ENCODE results near the gene GALNTL6. TPM values are rescaled to one million over a fixed set of nuclear protein-coding genes. Genes with fewer than 3 reads are reported as not detected.

GALNTL6 gene
- total and polyA plus RNA-seq, 2 experiments from 2014 or later, result not detected

DNA sequence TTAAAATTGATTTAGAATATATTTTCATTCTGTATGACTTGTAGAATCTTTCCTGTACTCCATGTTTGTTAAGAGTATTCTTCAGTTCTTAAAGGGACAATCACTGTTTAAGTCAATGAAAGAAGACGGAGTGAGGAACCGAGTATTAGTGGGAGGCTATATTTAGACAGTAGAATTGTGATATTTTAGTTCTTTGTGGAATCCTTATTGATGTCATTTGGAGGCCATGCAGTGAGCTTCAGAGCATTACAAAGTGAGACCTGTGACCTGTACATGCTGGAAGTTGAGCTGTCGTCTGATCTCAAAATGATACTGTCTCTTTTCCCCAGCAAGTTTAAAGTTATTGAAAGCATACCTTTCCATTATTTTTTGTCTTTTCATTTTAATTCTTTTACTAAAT lies 394.7 kb downstream of the GALNTL6 start:
- H4K20me1 ChIP-seq (ENCODE audit: insufficient read depth), result no peaks in the 10 kb centered on the region
- no peaks in the 10 kb centered on the region for H3K9me2 ChIP-seq (ENCODE audit: insufficient read depth)
- TF ChIP-seq EZH2 (IDR thresholded peaks at IDR 0.05; ENCODE audit: insufficient read depth, poor library complexity, severe bottlenecking), result no peak
- TF ChIP-seq EZH2phosphoT487 (IDR thresholded peaks at IDR 0.05; ENCODE audit: insufficient read depth, low read depth), result no peak
- in situ Hi-C loops (cut with MboI), result no loop called here
- WGBS, 2 experiments (ENCODE audit: low coverage in 1 of 2, low lambda C conversion rate in 2 of 2, missing lambda C conversion rate in 2 of 2), result 27 to 28% methylated on average over 3 of the region's 3 CpGs
- no peak overlapping the region for H3K27ac ChIP-seq
- no peak overlapping the region for H3K4me2 ChIP-seq (ENCODE audit: unreplicated experiment)
- no peak overlapping the region for H2AFZ ChIP-seq
- no peaks in the 10 kb centered on the region for H3K4me1 ChIP-seq (ENCODE audit: insufficient read depth)
- DNase-seq, result no peak
- H3K36me3 ChIP-seq (ENCODE audit: low read depth), result no peaks in the 10 kb centered on the region
- no peak overlapping the region for H3K9ac ChIP-seq
- no peaks in the 10 kb centered on the region for H3F3A ChIP-seq (ENCODE audit: insufficient read depth)
- no peaks in the 10 kb centered on the region for H3K79me2 ChIP-seq (ENCODE audit: insufficient read depth)
- no peaks in the 10 kb centered on the region for H3K9me3 ChIP-seq (ENCODE audit: low read depth)
- no peak overlapping the region for H3K4me3 ChIP-seq
- H3K27me3 ChIP-seq (replicated peaks; ENCODE audit: insufficient read depth), result no peaks in the 10 kb centered on the region

- no peaks in the 10 kb centered on the region for H3K9me3 ChIP-seq (ENCODE audit: low read depth)
- H4K20me1 ChIP-seq (ENCODE audit: insufficient read depth), result no peaks in the 10 kb centered on the region
- no peak overlapping the region; the same call in 1 of the 2 replicates for H2AFZ ChIP-seq
- WGBS, 2 experiments (ENCODE audit: low coverage in 1 of 2, low lambda C conversion rate in 2 of 2, missing lambda C conversion rate in 2 of 2), result 0% methylated on average over 1 of the region's 1 CpG
- no peaks in the 10 kb centered on the region for H3K4me1 ChIP-seq (ENCODE audit: insufficient read depth)
- no peaks in the 10 kb centered on the region for H3K9me2 ChIP-seq (ENCODE audit: insufficient read depth)
- no peak for TF ChIP-seq EZH2phosphoT487 (IDR thresholded peaks at IDR 0.05; ENCODE audit: insufficient read depth, low read depth)
- no peak for TF ChIP-seq EZH2 (IDR thresholded peaks at IDR 0.05; ENCODE audit: insufficient read depth, poor library complexity, severe bottlenecking)
- no peak overlapping the region for H3K27ac ChIP-seq
- H3K4me3 ChIP-seq, result no peak overlapping the region
- H3K36me3 ChIP-seq (ENCODE audit: low read depth), result no peaks in the 10 kb centered on the region
- no peaks in the 10 kb centered on the region for H3F3A ChIP-seq (ENCODE audit: insufficient read depth)
- H3K27me3 ChIP-seq (replicated peaks; ENCODE audit: insufficient read depth), result no peaks in the 10 kb centered on the region
- in situ Hi-C loops (cut with MboI), result no loop called here
- H3K79me2 ChIP-seq (ENCODE audit: insufficient read depth), result no peaks in the 10 kb centered on the region
- no peak overlapping the region for H3K4me2 ChIP-seq (ENCODE audit: unreplicated experiment)
- DNase-seq, result no peak
- no peak overlapping the region for H3K9ac ChIP-seq
Observed at GRCh38 chr4:172220679-172221078, 407.5 kb downstream of the GALNTL6 start.

DNA sequence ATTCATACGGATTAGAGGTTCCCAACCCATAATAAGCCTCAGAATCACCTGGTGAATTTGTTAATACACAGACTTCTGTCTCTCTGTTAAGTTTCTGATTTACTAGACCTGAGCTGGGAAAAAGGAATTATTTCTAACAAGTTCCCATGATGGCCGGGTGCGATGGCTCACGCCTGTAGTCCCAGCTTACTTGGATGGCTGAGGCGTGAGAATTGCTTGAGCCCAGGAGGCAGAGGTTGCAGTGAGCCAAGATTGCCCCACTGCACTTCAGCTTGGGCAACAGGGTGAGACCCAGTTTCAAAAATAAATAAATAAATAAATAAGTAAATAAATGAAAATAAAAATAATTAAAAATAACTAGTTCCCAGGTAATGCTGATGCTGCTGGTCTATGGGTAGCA lies 412.3 kb downstream of the GALNTL6 start:
- Histone ChIP-seq H3K4me2 (ENCODE audit: unreplicated experiment) (no peak overlapping the region), H3K9me2 (ENCODE audit: insufficient read depth) (no peaks in the 10 kb centered on the region)
- 64 to 66% methylated on average over 5 of the region's 5 CpGs for WGBS, 2 experiments (ENCODE audit: low coverage in 1 of 2, low lambda C conversion rate in 2 of 2, missing lambda C conversion rate in 2 of 2)

DNA sequence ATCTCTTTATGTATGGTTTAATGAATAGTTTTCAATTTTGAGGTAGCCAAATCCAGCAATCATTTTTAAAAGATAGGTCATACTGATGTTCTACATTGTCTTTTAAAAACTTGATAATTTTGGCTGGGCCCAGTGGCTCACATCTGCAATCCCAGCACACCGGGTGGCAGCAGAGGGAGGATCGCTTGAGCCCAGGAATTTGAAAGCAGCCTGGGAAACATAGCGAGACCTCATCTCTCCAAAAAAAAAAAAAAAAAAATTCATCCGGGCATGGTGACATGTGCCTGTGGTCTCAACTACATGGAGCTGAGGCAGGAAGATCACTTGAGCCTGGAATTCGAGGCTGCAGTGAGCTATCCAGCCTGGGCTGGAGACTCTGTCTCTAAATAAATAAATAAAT lies 419.8 kb downstream of the GALNTL6 start:
- Histone ChIP-seq H3K9me2 (ENCODE audit: insufficient read depth) (no peaks in the 10 kb centered on the region), H3K36me3 (ENCODE audit: low read depth) (no peaks in the 10 kb centered on the region), H3K4me2 (ENCODE audit: unreplicated experiment) (no peak overlapping the region), H3F3A (ENCODE audit: insufficient read depth) (no peaks in the 10 kb centered on the region), H3K4me1 (ENCODE audit: insufficient read depth) (no peaks in the 10 kb centered on the region), H3K9me3 (ENCODE audit: low read depth) (no peaks in the 10 kb centered on the region), H3K9ac (no peak overlapping the region), H3K27ac (no peak overlapping the region), H3K4me3 (no peak overlapping the region), H4K20me1 (ENCODE audit: insufficient read depth) (no peaks in the 10 kb centered on the region), H2AFZ (no peak overlapping the region), H3K27me3 (replicated peaks; ENCODE audit: insufficient read depth) (no peaks in the 10 kb centered on the region), H3K79me2 (ENCODE audit: insufficient read depth) (no peaks in the 10 kb centered on the region)
- TF ChIP-seq EZH2phosphoT487 (IDR thresholded peaks at IDR 0.05; ENCODE audit: insufficient read depth, low read depth) (no peak), EZH2 (IDR thresholded peaks at IDR 0.05; ENCODE audit: insufficient read depth, poor library complexity, severe bottlenecking) (no peak)
- DNase-seq, result no peak
- in situ Hi-C loops (cut with MboI), result no loop called here
- 36 to 37% methylated on average over 5 of the region's 5 CpGs for WGBS, 2 experiments (ENCODE audit: low coverage in 1 of 2, low lambda C conversion rate in 2 of 2, missing lambda C conversion rate in 2 of 2)

More for the DNA sequence above, 412.3 kb downstream of the GALNTL6 start:
- in situ Hi-C loops (cut with MboI), result no loop called here
- no peaks in the 10 kb centered on the region for H3K36me3 ChIP-seq (ENCODE audit: low read depth)
- H3K4me3 ChIP-seq, result no peak overlapping the region
- H3K79me2 ChIP-seq (ENCODE audit: insufficient read depth), result no peaks in the 10 kb centered on the region
- no peak overlapping the region for H2AFZ ChIP-seq
- no peak overlapping the region for H3K9ac ChIP-seq
- no peaks in the 10 kb centered on the region for H4K20me1 ChIP-seq (ENCODE audit: insufficient read depth)
- no peak overlapping the region for H3K27ac ChIP-seq
- H3F3A ChIP-seq (ENCODE audit: insufficient read depth), result no peaks in the 10 kb centered on the region
- TF ChIP-seq EZH2 (IDR thresholded peaks at IDR 0.05; ENCODE audit: insufficient read depth, poor library complexity, severe bottlenecking) (no peak), EZH2phosphoT487 (IDR thresholded peaks at IDR 0.05; ENCODE audit: insufficient read depth, low read depth) (no peak)
- no peaks in the 10 kb centered on the region for H3K4me1 ChIP-seq (ENCODE audit: insufficient read depth)
- H3K9me3 ChIP-seq (ENCODE audit: low read depth), result no peaks in the 10 kb centered on the region
- H3K27me3 ChIP-seq (replicated peaks; ENCODE audit: insufficient read depth), result no peaks in the 10 kb centered on the region
- DNase-seq, result no peak

DNA sequence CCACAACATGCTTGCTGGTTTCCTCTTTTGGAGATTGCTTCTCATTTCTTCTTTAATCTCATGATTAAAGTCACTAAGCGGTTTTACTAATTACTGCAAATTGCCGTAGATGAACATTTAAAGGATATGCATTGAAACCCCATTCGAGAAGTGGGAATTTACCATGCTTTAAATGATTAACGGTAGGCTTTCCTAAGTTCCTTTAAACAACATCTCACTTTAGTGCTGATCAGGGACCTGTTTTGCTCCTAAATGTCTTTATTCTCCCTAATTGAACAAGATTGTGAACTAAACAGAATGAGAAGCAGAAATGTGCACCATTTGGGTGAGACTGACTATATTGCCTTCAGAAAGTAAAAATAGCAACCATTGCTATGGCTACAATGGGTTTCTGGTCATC lies 430.3 kb downstream of the GALNTL6 start:
- WGBS, 2 experiments (ENCODE audit: low coverage in 1 of 2, low lambda C conversion rate in 2 of 2, missing lambda C conversion rate in 2 of 2), result 40 to 48% methylated on average over 4 of the region's 4 CpGs
- no peak for TF ChIP-seq EZH2phosphoT487 (IDR thresholded peaks at IDR 0.05; ENCODE audit: insufficient read depth, low read depth)
- TF ChIP-seq EZH2 (IDR thresholded peaks at IDR 0.05; ENCODE audit: insufficient read depth, poor library complexity, severe bottlenecking), result no peak
- in situ Hi-C loops (cut with MboI), result no loop called here

More for the DNA sequence above, 430.3 kb downstream of the GALNTL6 start:
- H3K4me1 ChIP-seq (ENCODE audit: insufficient read depth), result no peaks in the 10 kb centered on the region
- H3K4me3 ChIP-seq, result no peak overlapping the region
- no peaks in the 10 kb centered on the region for H3K9me3 ChIP-seq (ENCODE audit: low read depth)
- no peaks in the 10 kb centered on the region for H4K20me1 ChIP-seq (ENCODE audit: insufficient read depth)
- no peaks in the 10 kb centered on the region for H3K9me2 ChIP-seq (ENCODE audit: insufficient read depth)
- no peaks in the 10 kb centered on the region for H3F3A ChIP-seq (ENCODE audit: insufficient read depth)
- H3K79me2 ChIP-seq (ENCODE audit: insufficient read depth), result no peaks in the 10 kb centered on the region
- H3K36me3 ChIP-seq (ENCODE audit: low read depth), result no peaks in the 10 kb centered on the region
- no peak overlapping the region for H3K9ac ChIP-seq
- H2AFZ ChIP-seq, result no peak overlapping the region
- no peak for DNase-seq
- no peaks in the 10 kb centered on the region for H3K27me3 ChIP-seq (replicated peaks; ENCODE audit: insufficient read depth)
- H3K4me2 ChIP-seq (ENCODE audit: unreplicated experiment), result no peak overlapping the region
- no peak overlapping the region for H3K27ac ChIP-seq
